ENCODE results near the gene USP16.

Gene USP16

DNA sequence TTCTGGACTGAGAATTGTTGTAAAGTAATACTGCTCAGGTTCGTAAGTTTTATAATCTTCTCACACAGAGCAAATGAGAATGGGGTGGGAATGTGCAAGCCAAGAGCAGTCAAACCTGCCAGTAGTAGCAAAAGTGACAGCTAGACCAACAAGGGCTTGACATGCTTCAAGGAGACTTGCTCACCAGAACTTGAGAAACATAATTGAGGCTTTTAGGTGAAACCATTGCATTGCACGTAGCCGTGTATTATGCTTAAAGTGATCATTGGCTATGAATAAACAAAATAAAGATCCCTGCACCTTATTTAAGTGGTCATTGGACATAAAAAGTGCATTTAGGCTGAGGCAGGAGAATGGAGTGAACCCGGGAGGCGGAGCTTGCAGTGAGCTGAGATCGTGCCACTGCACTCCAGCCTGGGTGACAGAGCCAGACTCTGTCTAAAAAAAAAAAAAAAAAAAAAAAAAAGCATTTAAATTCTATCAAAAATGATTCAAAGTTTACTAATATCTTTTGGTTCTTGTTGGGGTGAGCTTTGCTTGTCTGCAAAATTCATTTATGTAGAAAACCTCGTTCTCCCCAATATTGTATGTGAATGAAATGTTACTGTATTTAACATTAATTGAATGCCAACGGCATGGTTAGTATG, 60.8 kb downstream of the USP16 start:
- DNase-seq, result no peak

DNA sequence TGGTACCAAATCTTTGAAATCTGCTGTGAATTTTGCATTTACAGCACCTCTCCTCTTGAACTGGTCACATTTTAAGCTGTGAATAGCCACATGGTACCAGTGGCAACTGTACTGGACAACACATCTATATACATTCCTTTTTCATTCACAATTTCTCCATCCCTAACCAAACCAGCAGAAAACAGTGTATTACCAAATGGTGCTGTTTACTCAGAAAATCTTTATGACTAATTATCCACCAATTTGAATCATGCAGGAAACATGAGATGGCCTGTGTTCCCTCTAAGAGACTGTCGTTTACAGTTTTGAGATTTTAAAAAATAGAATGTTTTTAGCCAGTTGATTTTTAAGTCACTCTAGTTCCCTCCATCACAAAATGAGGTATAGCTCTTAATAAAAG, 66.6 kb downstream of the USP16 start:
- DNase-seq, result peak; percentile 86

DNA sequence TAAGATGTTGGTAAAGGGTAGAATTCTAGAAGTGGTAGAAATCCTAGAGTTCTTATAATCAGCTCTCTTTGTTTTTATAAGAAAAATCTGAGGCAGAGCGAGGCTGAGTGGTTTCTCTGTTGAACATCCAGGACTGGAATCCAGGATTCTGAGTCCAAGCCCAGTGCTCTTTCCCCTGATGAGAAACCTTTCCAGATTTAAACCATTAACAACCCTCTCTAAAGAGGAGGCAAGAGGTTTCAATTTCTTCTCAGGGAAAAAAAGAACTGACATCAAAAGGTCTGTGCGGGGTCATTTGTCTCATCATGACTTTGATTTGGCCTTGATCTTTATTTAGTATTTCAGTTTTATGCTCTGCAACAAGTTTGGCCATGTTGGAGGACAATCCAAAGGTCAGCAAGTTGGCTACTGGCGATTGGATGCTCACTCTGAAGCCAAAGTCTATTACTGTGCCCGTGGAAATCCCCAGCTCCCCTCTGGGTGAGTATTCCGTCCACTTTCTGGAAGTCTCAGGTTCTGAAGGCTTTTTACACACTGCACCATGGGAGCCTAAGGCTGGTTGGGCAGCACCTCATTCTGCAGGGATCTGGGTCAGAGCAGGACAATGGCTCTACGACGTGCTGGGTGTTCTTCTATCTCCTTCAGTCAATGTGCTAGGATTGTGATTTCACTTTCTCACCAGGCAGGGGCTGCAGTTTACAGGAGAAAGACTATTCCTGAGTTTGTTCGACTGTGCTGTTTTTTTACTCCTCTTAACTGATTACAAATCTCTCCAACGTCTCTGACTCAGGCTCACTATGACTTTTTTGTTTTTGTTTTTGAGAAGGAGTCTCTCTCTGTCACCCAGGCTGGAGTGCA, 67.9 kb downstream of the USP16 start:
- peak; percentile 58 for DNase-seq

DNA sequence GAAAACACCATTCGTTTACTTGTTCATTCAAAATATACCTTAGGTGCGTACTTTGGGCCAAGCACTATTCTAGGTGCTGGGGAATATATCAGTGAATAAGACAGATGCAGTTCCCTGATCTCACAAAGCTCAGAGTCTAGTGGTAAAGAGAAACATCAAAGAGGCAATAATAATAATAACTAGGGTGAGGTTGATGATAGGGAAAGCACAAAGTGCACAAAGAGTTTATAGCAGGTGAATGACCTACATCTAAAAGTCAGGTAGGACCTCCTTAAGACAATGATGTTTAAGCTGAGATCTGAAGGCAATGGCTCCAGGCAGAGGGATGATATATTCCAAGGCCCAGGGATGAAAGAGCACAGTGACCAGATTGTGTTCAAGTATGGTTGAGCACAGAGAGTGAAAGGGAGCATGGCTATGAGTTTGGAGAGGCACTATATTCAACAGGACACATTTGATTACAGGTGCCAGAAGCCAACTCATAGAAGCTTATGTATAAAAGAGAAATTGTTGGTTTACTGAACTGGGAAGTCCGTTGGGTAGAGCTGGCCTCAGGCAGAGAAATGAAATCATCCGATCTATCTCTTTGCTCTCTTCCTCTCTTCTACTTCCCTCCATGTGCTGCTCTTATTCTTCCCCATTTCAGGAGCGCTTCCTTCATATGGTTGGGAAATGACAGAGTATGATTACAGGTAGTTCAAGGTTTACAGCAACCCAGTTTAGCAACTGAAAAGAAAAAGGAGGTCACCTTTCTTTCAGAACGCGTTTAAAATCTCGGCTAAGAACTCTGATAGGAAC, 71.9 kb downstream of the USP16 start:
- no peak for DNase-seq

DNA sequence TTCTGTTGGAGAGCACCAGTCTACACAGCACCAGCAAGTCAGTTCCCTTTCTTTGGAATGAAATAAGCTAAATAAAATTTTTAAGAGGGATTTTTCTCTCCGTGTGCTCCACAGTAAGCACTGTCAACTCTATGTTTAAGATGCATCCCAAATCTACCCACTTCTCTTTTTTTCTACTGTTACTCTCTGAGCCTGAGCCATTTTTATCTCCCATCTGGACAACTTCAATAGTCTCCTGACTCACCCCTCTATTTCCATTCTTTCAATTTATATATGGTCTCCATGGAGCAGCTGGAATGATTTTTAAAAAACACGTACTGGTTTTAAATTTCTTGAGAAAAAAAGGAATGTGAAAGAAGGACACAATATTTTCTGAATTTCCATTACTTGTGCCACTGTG, 73.7 kb downstream of the USP16 start:
- no peak for DNase-seq

DNA sequence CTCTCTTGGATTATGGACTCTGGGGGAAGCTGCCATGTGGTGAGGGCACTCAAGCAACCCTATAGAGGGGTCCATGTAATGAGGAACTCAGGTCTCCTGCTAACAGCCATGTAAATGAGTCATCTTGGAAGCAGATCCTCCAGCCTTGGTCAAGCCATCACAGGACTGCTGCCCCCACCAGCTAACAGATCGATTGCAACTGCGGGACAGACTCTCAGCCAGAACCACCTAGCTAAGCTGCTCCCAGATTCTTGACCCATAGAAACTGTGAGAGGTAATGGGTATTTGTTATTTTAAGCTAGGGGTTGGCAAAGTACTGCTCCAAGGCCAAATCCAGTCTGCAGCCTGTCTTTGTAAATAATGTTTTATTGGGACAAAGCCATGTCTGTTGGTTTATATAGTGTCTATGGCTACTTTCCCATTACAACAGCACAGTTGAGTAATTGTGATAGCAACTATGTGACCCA, 78.4 kb downstream of the USP16 start:
- no peak for DNase-seq

Measured in EL (cell line).